H1 (cell line): ENCODE data around the gene HDAC8. TPM values are rescaled to one million over a fixed set of nuclear protein-coding genes. Genes with fewer than 3 reads are reported as not detected.
A peak's percentile ranks its signal among the peaks of the same experiment; 100 is the strongest.

Experiments used
- CTCF ChIA-PET: fragments of 300-600 bp; sonication (Branson Sonifier 250); formaldehyde crosslinking; loops from one replicate; lab custom pipeline; 2021; ENCODE audit not compliant: partially characterized antibody; lab: Charles Lee
- POLR2A ChIA-PET: fragments of 300-600 bp; sonication (Branson Sonifier 250); formaldehyde crosslinking; loops from one replicate; lab custom pipeline; 2021; ENCODE audit warnings: inconsistent platforms; ENCODE audit not compliant: partially characterized antibody; lab: Charles Lee
- DNase-seq, 2 experiments: peaks; one replicate each; pipeline versions ENCODE4 v3.0.0 to v3.0.0-alpha.2; 2010 to 2022; ENCODE audit warnings: low spot score in 2 of 2, low read depth in 1 of 2, mixed read lengths in 1 of 2
- FAIRE-seq: peaks from 2 replicates; lab custom pipeline; 2011; peaks lifted over from hg19 to GRCh38; lab: Jason Lieb, UNC
- H2AFZ ChIP-seq: 2 replicates; pipeline ENCODE4 v1.8.1; 2012; ENCODE audit warnings: low read length, inconsistent platforms
- H2AK5ac ChIP-seq: 2 replicates; pipeline ENCODE4 v1.6.1; 2013; ENCODE audit warnings: low read depth, low read length
- H2BK120ac ChIP-seq: replicated peaks from 2 replicates; pipeline ENCODE3; 2013; ENCODE audit warnings: low read depth, low read length, inconsistent platforms
- H2BK12ac ChIP-seq: 2 replicates; pipeline ENCODE4 v1.6.1; 2013; ENCODE audit warnings: low read depth, low read length
- H2BK15ac ChIP-seq: 2 replicates; pipeline ENCODE4 v1.6.1; 2013; ENCODE audit warnings: low read length
- H2BK20ac ChIP-seq: 2 replicates; pipeline ENCODE4 v1.6.1; 2013; ENCODE audit warnings: low read length
- H2BK5ac ChIP-seq: 2 replicates; pipeline ENCODE4 v1.6.1; 2013; ENCODE audit warnings: low read depth, low read length
- H3K14ac ChIP-seq: 2 replicates; pipeline ENCODE4 v1.6.1; 2013; ENCODE audit warnings: inconsistent platforms; ENCODE audit not compliant: insufficient read length
- H3K18ac ChIP-seq: 2 replicates; pipeline ENCODE4 v1.6.1; 2013; ENCODE audit warnings: low read length; ENCODE audit errors: extremely low read depth
- H3K23ac ChIP-seq: 2 replicates; pipeline ENCODE4 v1.6.1; 2013; ENCODE audit warnings: inconsistent platforms; ENCODE audit not compliant: insufficient read length
- H3K23me2 ChIP-seq: 2 replicates; pipeline ENCODE4 v1.6.1; 2013; ENCODE audit warnings: low read depth, low read length
- H3K27ac ChIP-seq: 2 replicates; pipeline ENCODE4 v1.6.1; 2011; ENCODE audit warnings: low read depth, low read length, inconsistent platforms
- H3K27me3 ChIP-seq, 4 experiments: replicated peaks in 1 of 4; 1 replicate in 1 of 4; 2 replicates in 3 of 4; pipeline versions ENCODE4 v1.6.1 to v1.8.1; 2011 to 2013; ENCODE audit warnings: low read length in 3 of 4, mild to moderate bottlenecking in 3 of 4, inconsistent platforms in 2 of 4, mixed read lengths in 2 of 4, moderate library complexity in 1 of 4; ENCODE audit not compliant: control insufficient read depth in 3 of 4, insufficient read depth in 3 of 4; ENCODE audit errors: extremely low read depth in 1 of 4
- H3K36me3 ChIP-seq, 4 experiments: 2 replicates each; pipeline versions ENCODE4 v1.6.1 to v1.8.1; 2011 to 2013; ENCODE audit warnings: mild to moderate bottlenecking in 4 of 4, low read length in 3 of 4, moderate library complexity in 2 of 4, control low read depth in 1 of 4, inconsistent platforms in 1 of 4; ENCODE audit not compliant: insufficient read depth in 4 of 4, control insufficient read depth in 2 of 4
- H3K4ac ChIP-seq: replicated peaks from 2 replicates; pipeline ENCODE3; 2013; ENCODE audit warnings: low read length, low read depth, mixed read lengths, inconsistent platforms; ENCODE audit not compliant: insufficient read length
- H3K4me1 ChIP-seq, 4 experiments: replicated peaks in 1 of 4; 1 replicate in 1 of 4; 2 replicates in 3 of 4; pipeline versions ENCODE4 v1.6.1 to v1.8.1; 2011 to 2013; ENCODE audit warnings: low read length in 3 of 4, inconsistent platforms in 2 of 4, mixed read lengths in 1 of 4; ENCODE audit not compliant: insufficient read depth in 4 of 4, control insufficient read depth in 3 of 4
- H3K4me2 ChIP-seq, 2 experiments: 2 replicates each; pipeline versions ENCODE4 v1.6.1 to v1.8.1; 2011 to 2013; ENCODE audit warnings: low read depth in 2 of 2, low read length in 2 of 2, control low read depth in 1 of 2, inconsistent platforms in 1 of 2, mild to moderate bottlenecking in 1 of 2; ENCODE audit not compliant: insufficient read depth in 1 of 2
- H3K4me3 ChIP-seq, 4 experiments: fragments of 200-600, 300-600 bp in 1 of 4; sonication (generic), shearing (Covaris generic), sonication (Bioruptor Twin) in 1 of 4; 2 replicates each; pipeline versions ENCODE4 v1.5.1 to v1.8.1; 2011 to 2016; ENCODE audit warnings: low read length in 4 of 4, low read depth in 3 of 4, control low read depth in 2 of 4, inconsistent platforms in 2 of 4, mild to moderate bottlenecking in 2 of 4, mixed read lengths in 1 of 4, moderate library complexity in 1 of 4; ENCODE audit not compliant: insufficient read depth in 2 of 4; ENCODE audit errors: extremely low read depth in 1 of 4
- H3K56ac ChIP-seq: replicated peaks from 2 replicates; pipeline ENCODE3; 2013; ENCODE audit warnings: low read depth, mild to moderate bottlenecking, mixed read lengths, low read length, inconsistent platforms; ENCODE audit not compliant: insufficient read length
- H3K79me1 ChIP-seq: 2 replicates; pipeline ENCODE4 v1.6.1; 2013; ENCODE audit warnings: low read depth, low read length, control low read depth
- H3K79me2 ChIP-seq, 2 experiments: 2 replicates each; pipeline versions ENCODE4 v1.6.1 to v1.8.1; 2012 to 2013; ENCODE audit warnings: low read length in 2 of 2, mild to moderate bottlenecking in 2 of 2, inconsistent platforms in 1 of 2; ENCODE audit not compliant: insufficient read depth in 2 of 2, control insufficient read depth in 1 of 2
- H3K9ac ChIP-seq, 4 experiments: replicated peaks in 1 of 4; 1 replicate in 1 of 4; 2 replicates in 3 of 4; pipeline versions ENCODE4 v1.6.1 to v1.8.1; 2011 to 2013; ENCODE audit warnings: low read depth in 3 of 4, low read length in 3 of 4, control low read depth in 2 of 4, mild to moderate bottlenecking in 2 of 4, moderate library complexity in 2 of 4, inconsistent platforms in 1 of 4; ENCODE audit errors: extremely low read depth in 1 of 4
- H3K9me3 ChIP-seq, 2 experiments: 2 replicates each; pipeline versions ENCODE4 v1.6.1 to v1.8.1; 2012 to 2013; ENCODE audit warnings: mild to moderate bottlenecking in 2 of 2, moderate library complexity in 2 of 2, control low read depth in 1 of 2, inconsistent platforms in 1 of 2, low read depth in 1 of 2, low read length in 1 of 2, mixed read lengths in 1 of 2; ENCODE audit not compliant: insufficient read depth in 2 of 2
- H4K20me1 ChIP-seq, 2 experiments: replicated peaks in 1 of 2; 2 replicates each; pipeline versions ENCODE3 to v1.8.1; 2011 to 2013; ENCODE audit warnings: inconsistent platforms in 2 of 2, low read length in 2 of 2, mild to moderate bottlenecking in 1 of 2; ENCODE audit not compliant: insufficient read depth in 2 of 2, control insufficient read depth in 1 of 2
- H4K5ac ChIP-seq: 2 replicates; pipeline ENCODE4 v1.6.1; 2013; ENCODE audit warnings: low read length, low read depth, mixed read lengths, inconsistent platforms; ENCODE audit not compliant: insufficient read length
- H4K8ac ChIP-seq: 2 replicates; pipeline ENCODE4 v1.8.0; 2013; ENCODE audit warnings: mild to moderate bottlenecking, moderate library complexity, low read length, inconsistent platforms; ENCODE audit not compliant: insufficient read depth; ENCODE audit errors: extremely low read depth
- H4K91ac ChIP-seq: replicated peaks from 2 replicates; pipeline ENCODE3; 2013; ENCODE audit warnings: low read length, mixed read lengths, inconsistent platforms; ENCODE audit not compliant: insufficient read length
- BRCA1 ChIP-seq: IDR thresholded peaks from 2 replicates; pipeline ENCODE4 v1.6.1; 2012; ENCODE audit warnings: low read depth, low read length, improper control_type of control experiment
- CBX5 ChIP-seq: fragments of 300-800, 300-1000 bp; sonication (generic); IDR thresholded peaks from 2 replicates; pipeline ENCODE4 v1.7.1; 2016; ENCODE audit warnings: antibody characterized with exemption, low read length, low read depth
- CTBP2 ChIP-seq: IDR thresholded peaks from 2 replicates; pipeline ENCODE4 v1.7.0; 2011; ENCODE audit warnings: borderline replicate concordance, mild to moderate bottlenecking, moderate library complexity, mixed read lengths, low read length; ENCODE audit not compliant: insufficient read depth, insufficient read length
- EP300 ChIP-seq, 2 experiments: IDR thresholded peaks; 1 replicate in 1 of 2; 2 replicates in 1 of 2; pipeline ENCODE4 v1.6.1; 2011 to 2012; ENCODE audit warnings: low read depth in 2 of 2, low read length in 2 of 2, mild to moderate bottlenecking in 2 of 2, borderline replicate concordance in 1 of 2, inconsistent platforms in 1 of 2, moderate library complexity in 1 of 2
- GABPA ChIP-seq: IDR thresholded peaks from 2 replicates; pipeline ENCODE4 v1.6.1; 2011; ENCODE audit warnings: mild to moderate bottlenecking, low read length, moderate library complexity, borderline replicate concordance; ENCODE audit not compliant: insufficient read depth
- SRF ChIP-seq: IDR thresholded peaks from 2 replicates; pipeline ENCODE4 v1.6.1; 2011; ENCODE audit warnings: mild to moderate bottlenecking, low read depth, low read length, moderate library complexity
- TBP ChIP-seq: IDR thresholded peaks from 2 replicates; pipeline ENCODE4 v1.6.1; 2011; ENCODE audit warnings: low read depth, low read length, improper control_type of control experiment
- WGBS, 2 experiments: shearing (Covaris generic) in 1 of 2; methylation state at CpG; one replicate each; pipeline versions ENCODE4 v1.1.6 to v1.1.7; 2013 to 2015; ENCODE audit warnings: low lambda C conversion rate in 2 of 2, mixed read lengths in 2 of 2, inconsistent platforms in 1 of 2, low coverage in 1 of 2, missing lambda C conversion rate in 1 of 2; ENCODE audit not compliant: insufficient replicate concordance in 2 of 2, insufficient coverage in 1 of 2, insufficient read length in 1 of 2; ENCODE audit errors: extremely low coverage in 1 of 2, missing lambda C conversion rate in 1 of 2; 5-methylcytosine and 5-hydroxymethylcytosine counted together
- polyA plus RNA-seq, 7 experiments: library from polyadenylated mRNA; depleted of rRNA in 3 of 7; stranded (reverse) in 5 of 7; unstranded in 2 of 7; fragments of >200 nt in 5 of 7; fragments of 200-250 nt in 2 of 7; gene quantifications; 1 replicate in 5 of 7; 2 replicates in 1 of 7; 4 replicates in 1 of 7; pipeline versions ENCODE4 v1.2.1 to v1.2.3, GENCODE V29; 2011 to 2013; ENCODE audit warnings: missing spikeins in 2 of 7, mixed read lengths in 2 of 7
- total RNA-seq: library from RNA; stranded (reverse); fragmentation: NEBNext Ultra II Directional; extraction: Animal tissue kit (Norgen Biotek cat#: 25700); gene quantifications from 2 replicates; pipeline ENCODE4 v1.2.1, GENCODE V29; 2021
- TF ChIP-seq, protein P1 (sequence below): IDR thresholded peaks from 2 replicates; pipeline ENCODE4 v1.6.1; 2011; ENCODE audit warnings: low read length, improper control_type of control experiment

The HDAC8 gene
- total and polyA plus RNA-seq, 2 of the 8 experiments (the other 6 are each of a cell fraction or from before 2014, with no cell fraction given) = 9.7 to 20.3 TPM

DNA sequence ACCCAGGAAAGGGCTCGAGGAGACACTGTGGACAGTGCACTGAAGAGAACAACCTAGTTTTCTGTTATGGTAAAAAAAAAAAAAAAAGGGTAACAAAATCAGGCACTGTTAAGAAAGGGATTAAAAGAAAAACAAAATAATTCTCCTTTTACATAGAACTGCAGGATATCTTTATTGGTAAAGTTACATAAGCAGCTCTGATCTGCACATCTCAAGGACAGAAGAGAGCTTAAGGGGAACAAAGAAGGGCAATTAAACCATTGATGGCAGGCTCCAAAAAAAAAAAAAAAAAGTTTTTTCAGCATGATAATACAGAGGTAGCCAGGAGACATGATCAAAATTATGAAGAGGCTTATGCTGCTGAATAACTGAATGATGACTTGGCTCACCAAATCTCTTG, 85.0 kb downstream of the HDAC8 start:
- Histone ChIP-seq H4K8ac (no peak overlapping the region), H2BK15ac (no peak overlapping the region), H3K4me1 (no peaks in the 10 kb centered on the region), H3K4me2 (no peak overlapping the region; a peak in 1 of 4 replicates), H4K91ac (no peak overlapping the region), H3K56ac (no peak overlapping the region), H3K23ac (no peak overlapping the region), H3K23me2 (no peaks in the 10 kb centered on the region), H3K79me1 (no peaks in the 10 kb centered on the region), H3K4me3 (no peak overlapping the region), H4K5ac (no peak overlapping the region), H3K4ac (no peak overlapping the region), H2BK20ac (no peak overlapping the region), H2BK5ac (no peak overlapping the region), H3K18ac (no peak overlapping the region), H3K27ac (no peak overlapping the region), H2BK12ac (no peak overlapping the region), H4K20me1 (no peaks in the 10 kb centered on the region), H3K27me3 (no peaks in the 10 kb centered on the region), H3K36me3 (no peaks in the 10 kb centered on the region), H3K9me3 (no peaks in the 10 kb centered on the region), H2BK120ac (no peak overlapping the region), H3K14ac (no peak overlapping the region), H3K9ac (no peak overlapping the region), H3K79me2 (no peaks in the 10 kb centered on the region), H2AFZ (no peak overlapping the region), H2AK5ac (no peak overlapping the region)
- POLR2A ChIA-PET = no interaction called here
- TF ChIP-seq GABPA = no peak
- TF ChIP-seq EP300 (IDR thresholded peaks at IDR 0.05; ENCODE audit: borderline replicate concordance in 1 of 2, low read depth in 2 of 2, low read length in 2 of 2) = no peak
- no peak for TF ChIP-seq BRCA1
- TF ChIP-seq CBX5 = no peak
- TF ChIP-seq TBP = no peak
- TF ChIP-seq SRF = no peak
- TF ChIP-seq, protein P1, sequence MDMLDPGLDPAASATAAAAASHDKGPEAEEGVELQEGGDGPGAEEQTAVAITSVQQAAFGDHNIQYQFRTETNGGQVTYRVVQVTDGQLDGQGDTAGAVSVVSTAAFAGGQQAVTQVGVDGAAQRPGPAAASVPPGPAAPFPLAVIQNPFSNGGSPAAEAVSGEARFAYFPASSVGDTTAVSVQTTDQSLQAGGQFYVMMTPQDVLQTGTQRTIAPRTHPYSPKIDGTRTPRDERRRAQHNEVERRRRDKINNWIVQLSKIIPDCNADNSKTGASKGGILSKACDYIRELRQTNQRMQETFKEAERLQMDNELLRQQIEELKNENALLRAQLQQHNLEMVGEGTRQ = no peak
- TF ChIP-seq CTBP2 = no peak
- DNase-seq (no peak), FAIRE-seq (peak; percentile 68)
- CTCF ChIA-PET = no interaction called here
- WGBS, 2 experiments = 100% methylated on average over 1 of the region's 1 CpG; no CpG with 5 or more reads in 1 of the 2 experiments
